Right forelimb (tissue), 1 donor: ENCODE data around the gene CHAMP1.
A peak's percentile ranks its signal among the peaks of the same experiment; 100 is the strongest.

Experiments
- DNase-seq: peaks from one replicate; pipeline ENCODE4 v3.0.0-alpha.2; 2018

Gene CHAMP1

GRCh38 chr13:114314074-114314912 lies at the start of gene CHAMP1:
TSS of gene CHAMP1 (plus strand) at chr13:114314503. CDS start at chr13:114323843, 9,340 bp downstream.
- DNase-seq, result peak; percentile 98

- DNase-seq, result no peak
These were observed 49.3 kb upstream of the CHAMP1 start for GRCh38 chr13:114264886-114265611.

- DNase-seq, result no peak
These were observed 48.1 kb upstream of the CHAMP1 start for GRCh38 chr13:114266241-114266640.

GRCh38 chr13:114268344-114269280 lies 45.7 kb upstream of the CHAMP1 start:
- no peak for DNase-seq

- no peak for DNase-seq
These were observed 45.0 kb upstream of the CHAMP1 start for GRCh38 chr13:114269281-114269770.

- no peak for DNase-seq
These were observed 41.3 kb upstream of the CHAMP1 start for GRCh38 chr13:114272977-114273376.

- DNase-seq, result no peak
These were observed 39.0 kb upstream of the CHAMP1 start for GRCh38 chr13:114275304-114275703.

GRCh38 chr13:114279146-114279545 lies 35.2 kb upstream of the CHAMP1 start:
- no peak for DNase-seq

- DNase-seq, result no peak
These were observed 34.4 kb upstream of the CHAMP1 start for GRCh38 chr13:114279758-114280355.

- peak; percentile 97 for DNase-seq
These were observed 32.8 kb upstream of the CHAMP1 start, which contains the start of gene UPF3A for GRCh38 chr13:114281351-114282040. TSS of gene UPF3A (plus strand) at chr13:114281601. CDS start at chr13:114281640, 39 bp downstream.

GRCh38 chr13:114282041-114282670 lies 32.1 kb upstream of the CHAMP1 start:
- DNase-seq, result peak; percentile 84

GRCh38 chr13:114283576-114283975 lies 30.7 kb upstream of the CHAMP1 start:
- no peak for DNase-seq

- no peak for DNase-seq
These were observed 29.6 kb upstream of the CHAMP1 start for GRCh38 chr13:114284680-114285079.

GRCh38 chr13:114285166-114285808 lies 29.0 kb upstream of the CHAMP1 start:
- no peak for DNase-seq

- no peak for DNase-seq
These were observed 27.5 kb upstream of the CHAMP1 start for GRCh38 chr13:114286808-114287207.

- DNase-seq, result no peak
These were observed 26.1 kb upstream of the CHAMP1 start for GRCh38 chr13:114288157-114288591.

GRCh38 chr13:114296448-114296847 lies 17.9 kb upstream of the CHAMP1 start:
- no peak for DNase-seq

- DNase-seq, result no peak
These were observed 17.4 kb upstream of the CHAMP1 start for GRCh38 chr13:114296902-114297301.

- no peak for DNase-seq
These were observed 15.4 kb upstream of the CHAMP1 start for GRCh38 chr13:114298866-114299265.

GRCh38 chr13:114299604-114300305 lies 14.5 kb upstream of the CHAMP1 start:
- DNase-seq, result no peak
